A549 treated with Mapracorat at 1 μM for 4 hours (cell line): ENCODE results near the gene MAP1LC3A. TPM values are rescaled to one million over a fixed set of nuclear protein-coding genes. Genes with fewer than 3 reads are reported as not detected.

Source experiments
- total RNA-seq: library from RNA; stranded (reverse); fragments of 200-300 nt; extraction: Qiagen RNA extraction; gene quantifications from 5 replicates; pipeline ENCODE4 v1.2.3, GENCODE V29; 2022

MAP1LC3A gene
- total RNA-seq, result 19.2 to 32.0 TPM (median 25.2 TPM) in 5 replicates

GRCh38 chr20:34558320-34559218 lies at the start of gene MAP1LC3A:
TSS of gene MAP1LC3A (plus strand) at chr20:34558718. CDS start at chr20:34558869, 151 bp downstream.

GRCh38 chr20:34516247-34517113 lies 42.0 kb upstream of the MAP1LC3A start, which contains the start of gene DYNLRB1:
TSS of gene DYNLRB1 (plus strand) at chr20:34516422. CDS start at chr20:34516459, 37 bp downstream.

Other genes starting within 250 kb of the MAP1LC3A start
- gene ITCH, start 195.4 kb upstream of the MAP1LC3A start, total RNA-seq, result 22.2 to 36.4 TPM (median 32.2 TPM) in 5 replicates
- gene DYNLRB1, start 42.3 kb upstream of the MAP1LC3A start, total RNA-seq, result 217 to 259 TPM (median 234 TPM) in 5 replicates
- gene PIGU, start 118.4 kb downstream of the MAP1LC3A start, total RNA-seq, result 25.9 to 30.0 TPM (median 27.5 TPM) in 5 replicates
- gene TP53INP2, start 145.6 kb downstream of the MAP1LC3A start, total RNA-seq, result 6.9 to 9.2 TPM (median 7.8 TPM) in 5 replicates